Large intestine (tissue), 3 donors: ENCODE results near the gene TBC1D10B. TPM values are rescaled to one million over a fixed set of nuclear protein-coding genes. Genes with fewer than 3 reads are reported as not detected.
"Not testable (repeated sequence)": the region's sequence is repeated elsewhere in the genome, so short reads cannot be mapped to it uniquely, and the experiment has no call there.

Source experiments
- DNase-seq, 2 donors: peaks; one replicate each; pipeline versions ENCODE4 v3.0.0 to v3.0.0-alpha.2; 2013
- H3K27ac ChIP-seq: one replicate; pipeline ENCODE4 v1.5.1; 2013; ENCODE audit warnings: low read length
- H3K27me3 ChIP-seq: 2 replicates; pipeline ENCODE4 v1.6.1; 2013; ENCODE audit warnings: low read length; ENCODE audit not compliant: control insufficient read depth, insufficient read depth
- H3K36me3 ChIP-seq: 2 replicates; pipeline ENCODE4 v1.6.1; 2013; ENCODE audit warnings: low read length; ENCODE audit not compliant: control insufficient read depth, insufficient read depth
- H3K4me1 ChIP-seq: one replicate; pipeline ENCODE4 v1.6.1; 2013; ENCODE audit warnings: low read length; ENCODE audit not compliant: control insufficient read depth, insufficient read depth
- H3K4me3 ChIP-seq: one replicate; pipeline ENCODE4 v1.5.1; 2013; ENCODE audit warnings: low read length
- H3K9me3 ChIP-seq: one replicate; pipeline ENCODE4 v1.6.1; 2013; ENCODE audit warnings: mild to moderate bottlenecking, low read depth, low read length, moderate library complexity; ENCODE audit not compliant: control insufficient read depth
- WGBS: methylation state at CpG from one replicate; pipeline ENCODE4 v1.1.5; 2013; ENCODE audit warnings: low lambda C conversion rate; ENCODE audit not compliant: insufficient coverage; 5-methylcytosine and 5-hydroxymethylcytosine counted together
- polyA plus RNA-seq: library from polyadenylated mRNA; unstranded; fragments of 120-200 nt; gene quantifications from one replicate; pipeline ENCODE4 v1.2.1, GENCODE V29; 2013

Gene TBC1D10B
- polyA plus RNA-seq, 1 donor = 41.5 TPM

GRCh38 chr16:30346286-30346685 lies 24.0 kb downstream of the TBC1D10B start:
- no peaks in the 10 kb centered on the region for H3K27me3 ChIP-seq
- no peaks in the 10 kb centered on the region for H3K9me3 ChIP-seq
- H3K4me1 ChIP-seq = peaks cover 11% of the 10 kb centered on the region
- DNase-seq = no peak
- 100% methylated on average over 1 of the region's 3 CpGs for WGBS
- H3K27ac ChIP-seq = no peak overlapping the region
- H3K36me3 ChIP-seq = peaks cover 9% of the 10 kb centered on the region
- H3K4me3 ChIP-seq = no peak overlapping the region

- not testable (repeated sequence) for H3K4me1 ChIP-seq, H3K27ac ChIP-seq, H3K27me3 ChIP-seq, DNase-seq, H3K36me3 ChIP-seq, H3K9me3 ChIP-seq, H3K4me3 ChIP-seq
- no CpG with 5 or more reads among the region's 11 CpGs for whole genome bisulfite sequencing
Observed at GRCh38 chr16:30343491-30343820, 26.8 kb downstream of the TBC1D10B start.

GRCh38 chr16:30342751-30343490 lies 27.4 kb downstream of the TBC1D10B start:
- WGBS = no CpG with 5 or more reads among the region's 32 CpGs
- DNase-seq = no peak
- Histone ChIP-seq H3K36me3 (no peaks in the 10 kb centered on the region), H3K27ac (no peak overlapping the region), H3K4me3 (no peak overlapping the region), H3K4me1 (no peaks in the 10 kb centered on the region), H3K27me3 (no peaks in the 10 kb centered on the region), H3K9me3 (peaks cover 3% of the 10 kb centered on the region)

DNA sequence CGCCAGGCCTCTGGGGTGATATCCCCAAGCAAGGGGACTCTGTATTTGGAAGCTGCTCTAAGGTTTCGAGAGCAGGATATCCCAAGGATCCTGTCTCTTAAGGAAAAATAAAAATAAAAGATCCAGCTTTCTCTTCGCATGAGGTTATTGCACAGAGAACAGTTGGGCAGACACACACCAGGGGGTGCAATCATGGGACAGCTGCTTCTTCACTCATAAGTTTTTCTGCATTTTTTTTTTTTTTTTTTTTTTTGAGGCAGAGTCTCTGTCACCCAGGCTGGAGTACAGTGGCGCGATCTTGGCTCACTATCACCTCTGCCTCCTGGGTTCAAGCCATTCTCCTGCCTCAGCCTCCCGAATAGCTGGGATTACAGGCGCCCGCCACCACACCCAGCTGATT lies 28.3 kb downstream of the TBC1D10B start:
- not testable (repeated sequence) for H3K4me1 ChIP-seq, H3K27ac ChIP-seq, H3K27me3 ChIP-seq, H3K9me3 ChIP-seq, H3K4me3 ChIP-seq, DNase-seq, H3K36me3 ChIP-seq
- WGBS = no CpG with 5 or more reads among the region's 8 CpGs

DNA sequence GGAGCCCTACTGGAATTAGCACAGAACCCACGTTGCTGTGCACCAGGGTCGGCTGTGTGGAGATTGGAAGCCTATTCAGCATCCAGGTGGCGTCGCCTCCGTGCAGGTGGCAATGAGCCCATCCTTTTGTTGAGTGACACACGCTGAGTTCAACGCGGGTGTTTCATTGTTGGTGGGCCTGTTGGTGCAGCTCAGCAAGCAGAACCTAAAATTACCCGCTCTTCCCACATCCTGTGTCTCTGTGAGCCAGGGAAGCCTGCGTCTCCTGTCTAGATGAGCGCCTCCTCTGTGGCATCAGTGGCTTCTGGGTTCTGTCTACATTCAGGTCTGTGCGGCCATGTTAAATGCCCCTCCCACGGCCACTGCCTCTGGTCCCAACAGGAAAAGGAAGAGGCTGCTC lies 29.7 kb downstream of the TBC1D10B start:
- no CpG with 5 or more reads among the region's 13 CpGs for WGBS
- Histone ChIP-seq H3K27ac (no peak overlapping the region), H3K36me3 (no peaks in the 10 kb centered on the region), H3K4me1 (peaks cover 5% of the 10 kb centered on the region), H3K9me3 (peaks cover 3% of the 10 kb centered on the region), H3K4me3 (no peak overlapping the region), H3K27me3 (no peaks in the 10 kb centered on the region)
- DNase-seq = no peak

GRCh38 chr16:30338715-30339114 lies 31.6 kb downstream of the TBC1D10B start:
- not testable (repeated sequence) for H3K9me3 ChIP-seq, H3K27ac ChIP-seq, H3K36me3 ChIP-seq, H3K27me3 ChIP-seq, H3K4me3 ChIP-seq, DNase-seq, H3K4me1 ChIP-seq
- WGBS = 92% methylated on average over 2 of the region's 5 CpGs

GRCh38 chr16:30337964-30338357 lies 32.3 kb downstream of the TBC1D10B start:
- H3K4me1 ChIP-seq, H3K36me3 ChIP-seq, H3K9me3 ChIP-seq, H3K27ac ChIP-seq, H3K27me3 ChIP-seq, DNase-seq, H3K4me3 ChIP-seq: not testable (repeated sequence)
- no CpG with 5 or more reads among the region's 10 CpGs for WGBS

DNA sequence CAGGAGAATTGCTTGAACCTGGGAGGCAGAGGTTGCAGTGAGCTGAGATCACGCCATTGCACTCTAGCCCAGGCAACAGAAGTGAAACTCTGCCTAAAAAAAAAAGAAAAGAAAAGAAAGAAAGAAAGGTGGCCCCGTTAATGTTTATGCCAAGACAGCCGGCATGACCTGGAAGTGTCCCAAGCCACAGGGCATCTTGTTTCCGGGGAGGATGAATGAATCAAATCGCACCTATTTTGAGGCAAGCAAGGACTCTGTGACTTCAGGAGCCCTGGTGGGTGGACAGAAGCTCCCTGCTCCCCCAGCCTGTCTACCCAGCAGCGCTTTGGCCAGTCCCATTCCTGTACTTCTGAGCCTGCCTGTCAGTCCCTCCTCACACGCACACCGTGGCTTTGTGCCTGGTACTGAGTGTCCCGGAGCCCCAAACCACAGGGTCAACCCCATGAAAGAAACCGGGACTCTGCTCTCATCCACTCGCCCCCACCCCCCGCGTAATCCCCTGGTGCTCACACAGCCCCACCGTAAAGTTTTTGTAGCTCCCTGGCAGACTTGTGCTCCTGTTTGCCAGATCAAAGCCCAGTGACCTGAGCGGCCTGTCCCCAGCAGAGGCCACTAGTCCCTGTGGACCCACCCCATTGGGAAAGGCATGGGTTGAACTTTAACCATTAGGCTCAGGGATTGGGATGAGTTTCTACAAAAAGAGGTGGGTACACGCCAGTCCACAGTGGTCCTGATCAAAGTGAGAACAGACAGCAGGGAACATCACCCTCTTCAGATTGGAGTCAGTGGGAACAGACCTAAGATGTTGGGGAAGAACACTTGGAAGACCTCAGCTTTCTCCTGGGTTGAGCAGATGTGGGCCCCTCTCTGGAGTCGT lies 34.5 kb downstream of the TBC1D10B start:
- Histone ChIP-seq H3K27ac (peak overlapping the region; percentile 76), H3K4me1 (peaks cover 5% of the 10 kb centered on the region), H3K4me3 (peak overlapping the region; percentile 52), H3K9me3 (peaks cover 3% of the 10 kb centered on the region), H3K27me3 (no peaks in the 10 kb centered on the region), H3K36me3 (no peaks in the 10 kb centered on the region)
- peak in 1 of 2 donors; percentile 46 for DNase-seq
- WGBS = 20% methylated on average over 1 of the region's 17 CpGs

GRCh38 chr16:30335028-30335597 lies 35.2 kb downstream of the TBC1D10B start:
- Histone ChIP-seq H3K27ac (peak overlapping the region; percentile 98), H3K4me3 (peak overlapping the region; percentile 75)
- not testable (repeated sequence) for H3K36me3 ChIP-seq, H3K4me1 ChIP-seq, H3K27me3 ChIP-seq, H3K9me3 ChIP-seq
- WGBS = no CpG with 5 or more reads among the region's 70 CpGs
- peak; percentile 68 to 86 for DNase-seq

DNA sequence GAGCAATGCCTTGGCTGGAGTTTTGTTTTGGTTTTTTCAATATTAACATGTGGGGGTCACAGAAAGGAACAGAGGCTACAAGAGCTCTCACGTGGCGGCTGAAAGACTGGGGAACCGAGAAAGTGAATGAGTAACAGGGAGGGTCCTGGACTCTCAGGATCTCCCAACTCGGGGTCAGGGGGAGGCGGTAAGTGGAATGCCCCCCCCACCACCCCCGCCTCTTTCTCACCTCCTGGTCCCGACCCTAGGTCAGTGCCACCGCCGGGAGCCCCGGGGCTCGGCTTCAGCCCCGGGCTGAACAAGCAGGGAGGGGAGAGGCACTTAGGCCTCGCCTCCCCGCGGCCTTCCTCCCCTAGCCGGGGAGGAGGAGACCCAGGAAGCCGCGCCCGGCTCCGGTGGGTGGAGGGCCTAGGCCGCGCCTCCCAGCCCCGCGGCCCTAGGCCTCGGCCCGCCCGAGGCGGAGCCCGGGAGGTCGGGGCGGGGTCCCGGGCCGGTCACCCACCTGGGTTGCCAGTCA lies 35.8 kb downstream of the TBC1D10B start:
- Histone ChIP-seq H3K4me3 (peak overlapping the region; percentile 75), H3K27ac (peak overlapping the region; percentile 63)
- not testable (repeated sequence) for H3K9me3 ChIP-seq, H3K27me3 ChIP-seq, H3K36me3 ChIP-seq, H3K4me1 ChIP-seq
- DNase-seq = peak; percentile 82 to 89
- WGBS = no CpG with 5 or more reads among the region's 33 CpGs
